K562 treated with DMSO at 1 percent for 24 hours (cell line): Measurements from ENCODE around the gene NYAP2. TPM values are rescaled to one million over a fixed set of nuclear protein-coding genes. Genes with fewer than 3 reads are reported as not detected.

ENCODE experiments used
- total RNA-seq: library from RNA; unstranded; fragments of 300-600 nt; gene quantifications from 2 replicates; pipeline ENCODE4 v1.2.3, GENCODE V29; 2022; ENCODE audit warnings: low read depth; ENCODE audit not compliant: insufficient read depth

The NYAP2 gene
- total RNA-seq: not detected in 2 replicates

GRCh38 chr2:225399504-225399903 lies at the start of gene NYAP2:
Gene NYAP2, plus strand, starts transcription at chr2:225399710. Its CDS starts 9,171 bp downstream, at chr2:225408881.

